A673 (cell line): Measurements from ENCODE around the gene TAF10.

Source experiments
- EZH2 ChIP-seq: fragments of 200-600 bp; sonication (generic); IDR thresholded peaks from 2 replicates; pipeline ENCODE4 v1.6.1; 2017; ENCODE audit warnings: borderline replicate concordance, low read depth, mild to moderate bottlenecking, mixed read lengths, antibody characterized with exemption, low read length; ENCODE audit not compliant: poor library complexity, severe bottlenecking
- TF ChIP-seq, protein P1 (sequence below): fragments of 300-800, 200-600 bp; sonication (generic); conservative IDR thresholded peaks from 2 replicates; pipeline ENCODE4 v1.5.1; 2017; ENCODE audit warnings: low read depth, mild to moderate bottlenecking, antibody characterized with exemption, low read length, moderate library complexity, mixed read lengths

DNA sequence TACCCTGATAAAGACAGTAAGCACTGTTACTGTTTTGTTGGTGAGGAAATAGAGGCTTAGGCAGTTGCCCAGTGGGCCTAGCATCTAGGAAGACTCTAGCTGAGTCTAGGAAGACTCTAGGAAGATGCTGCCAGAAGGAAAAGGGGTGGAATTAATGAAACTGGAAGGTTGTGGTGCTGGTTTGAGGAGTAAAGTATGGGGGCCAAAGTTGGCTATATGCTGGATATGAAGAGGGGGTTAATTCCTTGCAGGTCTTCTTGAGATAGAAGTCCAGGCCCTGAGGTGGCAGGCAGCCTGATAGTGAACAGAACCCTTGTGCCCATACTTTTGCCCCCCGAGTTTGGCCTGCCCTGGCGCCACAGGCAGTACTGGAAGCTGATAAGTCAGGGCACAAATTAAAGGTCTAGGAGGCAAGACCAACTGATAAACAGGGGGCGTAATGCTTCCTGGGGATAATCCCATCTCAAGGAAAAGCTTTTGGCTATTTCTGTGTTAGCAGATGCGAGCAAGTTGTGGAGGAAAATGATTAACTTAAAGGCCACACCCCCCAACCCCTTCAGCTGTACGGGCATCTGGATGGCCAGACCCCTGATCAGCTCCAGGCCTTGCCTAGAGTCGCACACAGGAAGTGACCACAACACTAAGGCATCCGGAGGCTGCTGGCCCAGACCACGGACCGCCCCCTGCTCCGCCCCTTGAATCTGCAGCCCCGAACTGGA, 5.4 kb downstream of the TAF10 start:
- TF ChIP-seq, protein P1, sequence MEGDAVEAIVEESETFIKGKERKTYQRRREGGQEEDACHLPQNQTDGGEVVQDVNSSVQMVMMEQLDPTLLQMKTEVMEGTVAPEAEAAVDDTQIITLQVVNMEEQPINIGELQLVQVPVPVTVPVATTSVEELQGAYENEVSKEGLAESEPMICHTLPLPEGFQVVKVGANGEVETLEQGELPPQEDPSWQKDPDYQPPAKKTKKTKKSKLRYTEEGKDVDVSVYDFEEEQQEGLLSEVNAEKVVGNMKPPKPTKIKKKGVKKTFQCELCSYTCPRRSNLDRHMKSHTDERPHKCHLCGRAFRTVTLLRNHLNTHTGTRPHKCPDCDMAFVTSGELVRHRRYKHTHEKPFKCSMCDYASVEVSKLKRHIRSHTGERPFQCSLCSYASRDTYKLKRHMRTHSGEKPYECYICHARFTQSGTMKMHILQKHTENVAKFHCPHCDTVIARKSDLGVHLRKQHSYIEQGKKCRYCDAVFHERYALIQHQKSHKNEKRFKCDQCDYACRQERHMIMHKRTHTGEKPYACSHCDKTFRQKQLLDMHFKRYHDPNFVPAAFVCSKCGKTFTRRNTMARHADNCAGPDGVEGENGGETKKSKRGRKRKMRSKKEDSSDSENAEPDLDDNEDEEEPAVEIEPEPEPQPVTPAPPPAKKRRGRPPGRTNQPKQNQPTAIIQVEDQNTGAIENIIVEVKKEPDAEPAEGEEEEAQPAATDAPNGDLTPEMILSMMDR = no peak
- no peak for TF ChIP-seq EZH2
